Measurements from ENCODE around the gene EXOC2. TPM values are rescaled to one million over a fixed set of nuclear protein-coding genes. Genes with fewer than 3 reads are reported as not detected.

EXOC2 gene
- total and polyA plus RNA-seq, 2 donors (not counting 3 experiments of a cell fraction or from before 2014, with no cell fraction given), result 18.2 to 30.8 TPM

- H3K4me1 ChIP-seq (ENCODE audit: control insufficient read depth, extremely low read depth, insufficient read depth, low read length), result peaks cover 70% of the 10 kb centered on the region
- H3K36me3 ChIP-seq (ENCODE audit: control insufficient read depth in 2 of 2, extremely low read depth in 1 of 2, insufficient read depth in 2 of 2, low read length in 2 of 2), result no peaks in the 10 kb centered on the region
- H3K9me3 ChIP-seq (replicated peaks; ENCODE audit: control insufficient read depth, insufficient read depth, low read length), result no peaks in the 10 kb centered on the region
- H3K9me1 ChIP-seq (replicated peaks; ENCODE audit: control insufficient read depth, extremely low read depth, insufficient read depth, low read length), result no peaks in the 10 kb centered on the region
- H4K20me1 ChIP-seq (replicated peaks; ENCODE audit: control insufficient read depth, extremely low read depth, insufficient read depth, low read length), result no peaks in the 10 kb centered on the region
- H3K9ac ChIP-seq (replicated peaks; ENCODE audit: extremely low read depth, insufficient read depth, low read length), result peak overlapping the region; percentile 58
- H2AFZ ChIP-seq (ENCODE audit: low read depth, low read length), result no peak overlapping the region
- H3K4me2 ChIP-seq (ENCODE audit: insufficient read depth, low read length), result no peak overlapping the region
- ChIA-PET CTCF (interaction anchor here (1.1 to 3.5 kb wide), 5 partner anchors 9 to 111 kb away, joined by 3 to 17 read pairs (median 4); partner anchors contain the start of gene EXOC2), POLR2A (no interaction called here)
- H3K79me2 ChIP-seq (ENCODE audit: control insufficient read depth, insufficient read depth, low read length), result no peaks in the 10 kb centered on the region
- BruUV-seq (replicated peaks), result no TSS peak
- DNase-seq (ENCODE audit: low read depth, low spot score), result no peak
- H3K27ac ChIP-seq (ENCODE audit: insufficient read depth, low read depth, low read length), result peak overlapping the region; percentile 80
- dilution Hi-C loops (cut with MboI; ENCODE audit: extremely low pct_ligation_motif_present, low sequenced_read_pairs) (no loop called here), intact Hi-C loops (cut with micrococcal nuclease) (loop anchor here (5.0 kb wide), 1 partner anchor 907 kb away; no protein-coding TSS in a partner anchor)
- TF ChIP-seq CTCF (IDR thresholded peaks at IDR 0.05; ENCODE audit: extremely low read depth in 1 of 2, insufficient read depth in 1 of 2, low read depth in 1 of 2, low read length in 2 of 2) (no peak), MYC (IDR thresholded peaks at IDR 0.05; ENCODE audit: low read depth, low read length) (no peak), POLR2A (IDR thresholded peaks at IDR 0.05; ENCODE audit: low read depth, low read length) (no peak), JUN (IDR thresholded peaks at IDR 0.05; ENCODE audit: borderline replicate concordance, insufficient read depth, insufficient read length, low read depth) (no peak), EZH2 (IDR thresholded peaks at IDR 0.05; ENCODE audit: borderline replicate concordance, low read depth, low read length, severe bottlenecking) (no peak), GATA2 (IDR thresholded peaks at IDR 0.05; ENCODE audit: insufficient read depth, insufficient read length, low read depth, low read length) (no peak), POLR2AphosphoS5 (IDR thresholded peaks at IDR 0.05; ENCODE audit: insufficient read depth, low read depth, low read length) (no peak), FOS (IDR thresholded peaks at IDR 0.05; ENCODE audit: borderline replicate concordance, insufficient read depth, low read length) (no peak), MAX (IDR thresholded peaks at IDR 0.05; ENCODE audit: insufficient read depth, insufficient read length) (no peak)
- H3K27me3 ChIP-seq (ENCODE audit: control insufficient read depth in 2 of 2, insufficient read depth in 2 of 2, low read length in 2 of 2), result no peaks in the 10 kb centered on the region
- no peak overlapping the region for H3K4me3 ChIP-seq (replicated peaks in 1 of 3; ENCODE audit: insufficient read depth in 1 of 3, low read depth in 1 of 3, low read length in 3 of 3)
- FAIRE-seq, result no peak
Measured at GRCh38 chr6:705047-705446, 12.1 kb upstream of the EXOC2 start.
